ENCODE measurements around the gene VKORC1.

VKORC1 gene

DNA sequence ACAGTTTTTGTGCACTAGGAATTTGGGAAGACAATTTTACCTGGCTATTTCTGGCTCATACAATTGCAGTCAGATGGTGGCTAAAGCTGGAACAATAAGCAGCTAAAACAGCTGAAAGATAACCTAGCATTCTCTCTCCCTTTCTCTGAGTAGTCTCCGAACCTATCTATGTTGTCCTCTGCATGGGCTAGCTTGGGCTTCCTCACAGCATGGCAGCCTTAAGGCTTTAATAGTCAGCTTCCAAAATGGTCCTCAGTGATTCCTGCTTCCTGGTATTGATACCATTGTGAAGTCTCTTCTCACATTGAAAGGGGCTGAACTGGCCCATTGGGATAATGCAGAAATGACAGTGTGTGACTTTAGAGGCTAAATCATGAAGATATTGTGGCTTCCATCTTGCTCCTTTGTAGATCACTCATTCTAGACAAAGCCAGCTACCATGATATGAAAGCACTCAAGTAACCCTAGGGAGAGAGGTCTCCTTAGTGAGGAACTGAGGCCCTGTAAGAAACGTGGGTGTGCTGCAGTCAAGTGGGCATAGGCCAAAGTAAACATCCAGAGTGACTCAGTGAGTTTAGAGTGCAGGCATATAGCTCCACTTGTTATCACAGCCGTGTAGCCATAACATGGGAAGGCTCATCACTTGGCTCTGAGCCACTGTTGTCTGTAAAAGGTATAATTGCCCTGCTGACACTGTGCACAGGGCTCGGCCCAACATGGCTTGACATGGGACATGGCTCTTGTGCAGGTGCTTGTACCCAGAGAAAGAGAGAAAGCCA is 5.5 kb upstream of the VKORC1 start:
- in situ Hi-C loops (cut with HindIII; ENCODE audit: low pct_ligation_motif_present, low sequenced_read_pairs), result no loop called here
- Histone ChIP-seq H3K4me3 (ENCODE audit: low read depth, low read length) (no peak overlapping the region), H3K27me3 (replicated peaks) (no peaks in the 10 kb centered on the region), H3K36me3 (replicated peaks) (no peaks in the 10 kb centered on the region), H3K27ac (peak overlapping the region; percentile 52)
- TF ChIP-seq, protein P1, sequence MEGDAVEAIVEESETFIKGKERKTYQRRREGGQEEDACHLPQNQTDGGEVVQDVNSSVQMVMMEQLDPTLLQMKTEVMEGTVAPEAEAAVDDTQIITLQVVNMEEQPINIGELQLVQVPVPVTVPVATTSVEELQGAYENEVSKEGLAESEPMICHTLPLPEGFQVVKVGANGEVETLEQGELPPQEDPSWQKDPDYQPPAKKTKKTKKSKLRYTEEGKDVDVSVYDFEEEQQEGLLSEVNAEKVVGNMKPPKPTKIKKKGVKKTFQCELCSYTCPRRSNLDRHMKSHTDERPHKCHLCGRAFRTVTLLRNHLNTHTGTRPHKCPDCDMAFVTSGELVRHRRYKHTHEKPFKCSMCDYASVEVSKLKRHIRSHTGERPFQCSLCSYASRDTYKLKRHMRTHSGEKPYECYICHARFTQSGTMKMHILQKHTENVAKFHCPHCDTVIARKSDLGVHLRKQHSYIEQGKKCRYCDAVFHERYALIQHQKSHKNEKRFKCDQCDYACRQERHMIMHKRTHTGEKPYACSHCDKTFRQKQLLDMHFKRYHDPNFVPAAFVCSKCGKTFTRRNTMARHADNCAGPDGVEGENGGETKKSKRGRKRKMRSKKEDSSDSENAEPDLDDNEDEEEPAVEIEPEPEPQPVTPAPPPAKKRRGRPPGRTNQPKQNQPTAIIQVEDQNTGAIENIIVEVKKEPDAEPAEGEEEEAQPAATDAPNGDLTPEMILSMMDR (IDR thresholded peaks at IDR 0.05; ENCODE audit: low read depth, low read length, missing control alignments), result no peak
- DNase-seq, result peak; percentile 87

DNA sequence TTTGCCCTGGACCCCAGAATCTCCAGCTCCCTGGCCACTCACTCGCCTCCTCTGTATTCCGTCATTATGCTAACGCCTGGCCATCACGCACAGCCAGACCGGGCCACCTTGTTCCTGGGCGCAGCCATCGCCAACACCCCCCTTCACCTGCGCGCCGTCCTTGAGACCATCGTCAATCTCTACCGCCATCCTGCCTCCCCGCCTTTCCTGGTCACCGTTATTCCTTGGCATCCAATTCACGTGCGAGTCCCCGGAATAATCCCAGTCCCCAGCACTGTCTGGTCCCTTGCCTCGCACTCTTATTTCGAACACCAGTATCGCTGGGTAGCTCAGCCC is 541 bp downstream of the VKORC1 start:
- no peaks in the 10 kb centered on the region for H3K27me3 ChIP-seq (replicated peaks)
- DNase-seq, result no peak
- H3K36me3 ChIP-seq (replicated peaks), result peaks cover 6% of the 10 kb centered on the region
- in situ Hi-C loops (cut with HindIII; ENCODE audit: low pct_ligation_motif_present, low sequenced_read_pairs), result no loop called here
- peak overlapping the region; percentile 96 for H3K4me3 ChIP-seq (ENCODE audit: low read depth, low read length)
- TF ChIP-seq, protein P1 (IDR thresholded peaks at IDR 0.05; ENCODE audit: low read depth, low read length, missing control alignments), result no peak
- H3K27ac ChIP-seq, result peak overlapping the region; percentile 45

DNA sequence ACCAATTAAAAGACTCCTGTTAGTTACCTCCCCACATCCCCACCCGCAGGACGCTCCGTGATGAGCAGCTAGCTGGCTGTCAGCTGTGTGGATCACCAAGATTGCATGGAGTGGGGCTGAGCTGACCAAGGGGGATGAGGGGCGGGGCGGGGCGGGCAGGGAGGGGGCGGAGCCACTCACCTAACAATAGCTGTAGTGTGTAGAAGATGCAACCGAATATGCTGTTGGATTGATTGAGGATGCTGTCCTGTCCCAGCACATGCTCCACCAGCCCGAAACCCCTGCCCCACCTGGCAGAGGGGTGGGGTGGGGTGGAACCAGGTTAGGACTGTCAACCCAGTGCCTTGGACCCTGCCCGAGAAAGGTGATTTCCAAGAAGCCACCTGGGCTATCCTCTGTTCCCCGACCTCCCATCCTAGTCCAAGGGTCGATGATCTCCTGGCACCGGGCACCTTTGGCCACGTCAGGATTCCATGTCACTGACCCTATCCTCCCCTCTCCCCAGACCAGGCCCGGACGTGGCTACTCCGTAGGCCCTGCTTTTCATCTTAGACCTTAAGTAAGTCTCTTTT is 1.4 kb downstream of the VKORC1 start:
- Histone ChIP-seq H3K36me3 (replicated peaks) (peaks cover 12% of the 10 kb centered on the region), H3K27ac (no peak overlapping the region), H3K27me3 (replicated peaks) (no peaks in the 10 kb centered on the region), H3K4me3 (ENCODE audit: low read depth, low read length) (peak overlapping the region; percentile 96)
- TF ChIP-seq, protein P1 (IDR thresholded peaks at IDR 0.05; ENCODE audit: low read depth, low read length, missing control alignments), result no peak
- in situ Hi-C loops (cut with HindIII; ENCODE audit: low pct_ligation_motif_present, low sequenced_read_pairs), result no loop called here
- DNase-seq, result no peak

DNA sequence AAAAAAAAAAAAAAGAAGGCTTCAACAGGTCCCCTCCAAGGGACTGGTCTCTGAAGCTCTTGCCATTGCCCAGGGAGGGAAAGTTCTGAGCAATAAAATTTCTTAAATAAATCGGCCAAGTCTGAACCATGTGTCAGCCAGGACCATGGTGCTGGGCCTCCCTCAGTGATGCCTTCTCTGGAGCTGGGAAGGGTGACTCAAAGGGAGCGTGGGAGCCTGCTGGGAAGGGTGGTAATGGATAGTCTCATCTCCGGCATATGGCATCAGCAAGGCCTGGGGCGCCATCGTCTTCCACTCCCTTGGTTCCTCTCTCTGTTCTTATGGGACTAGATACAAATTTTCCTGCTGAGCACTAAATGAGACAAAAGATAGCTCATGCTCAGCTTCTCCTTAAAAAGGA is 2.3 kb downstream of the VKORC1 start:
- TF ChIP-seq, protein P1 (IDR thresholded peaks at IDR 0.05; ENCODE audit: low read depth, low read length, missing control alignments), result no peak
- peaks cover 12% of the 10 kb centered on the region for H3K36me3 ChIP-seq (replicated peaks)
- H3K4me3 ChIP-seq (ENCODE audit: low read depth, low read length), result no peak overlapping the region
- in situ Hi-C loops (cut with HindIII; ENCODE audit: low pct_ligation_motif_present, low sequenced_read_pairs), result no loop called here
- no peaks in the 10 kb centered on the region for H3K27me3 ChIP-seq (replicated peaks)
- no peak for DNase-seq
- no peak overlapping the region for H3K27ac ChIP-seq

DNA sequence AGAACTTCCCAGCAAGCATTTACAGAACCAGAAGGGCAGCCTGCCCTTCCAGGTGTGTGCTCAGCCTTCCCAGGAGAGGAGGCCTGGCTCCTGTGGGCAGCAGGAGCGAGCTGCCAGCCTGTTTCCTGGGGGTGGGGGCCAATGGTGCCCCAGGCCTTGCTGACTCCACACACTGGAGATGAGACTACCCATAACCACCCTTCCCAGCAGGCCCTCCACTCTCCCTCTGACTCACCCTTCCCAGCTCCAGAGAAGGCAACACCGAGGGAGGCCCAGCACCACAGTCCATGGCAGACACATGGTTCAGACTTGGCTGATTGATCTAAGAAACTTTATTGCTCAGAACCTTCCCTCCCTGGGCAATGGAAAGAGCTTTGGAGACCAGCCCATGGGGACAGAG is 4.1 kb downstream of the VKORC1 start:
- H3K36me3 ChIP-seq (replicated peaks), result peaks cover 12% of the 10 kb centered on the region
- H3K27me3 ChIP-seq (replicated peaks), result no peaks in the 10 kb centered on the region
- TF ChIP-seq, protein P1 (IDR thresholded peaks at IDR 0.05; ENCODE audit: low read depth, low read length, missing control alignments), result no peak
- H3K4me3 ChIP-seq (ENCODE audit: low read depth, low read length), result no peak overlapping the region
- in situ Hi-C loops (cut with HindIII; ENCODE audit: low pct_ligation_motif_present, low sequenced_read_pairs), result no loop called here
- no peak overlapping the region for H3K27ac ChIP-seq
- DNase-seq, result peak; percentile 49
